ENCODE data around the gene LAMA3.
"Not testable (repeated sequence)": the region's sequence is repeated elsewhere in the genome, so short reads cannot be mapped to it uniquely, and the experiment has no call there.

DNA sequence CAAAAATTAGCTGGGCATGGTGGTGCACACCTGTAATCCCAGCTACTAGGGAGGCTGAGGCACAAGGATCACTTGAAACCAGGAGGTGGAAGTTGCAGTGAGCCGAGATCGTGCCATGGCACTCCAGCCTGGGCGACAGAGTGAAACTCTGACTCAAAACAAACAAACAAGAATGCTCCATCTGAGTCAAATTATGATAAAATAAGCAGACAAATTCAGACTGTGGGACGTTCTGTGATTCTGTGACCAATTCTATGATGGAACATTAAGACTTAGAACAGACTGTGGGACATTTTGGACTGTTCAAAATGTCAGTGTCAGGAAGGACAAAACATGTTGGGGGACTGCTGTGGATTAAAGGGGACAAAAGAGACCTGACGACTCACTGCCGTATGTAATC is 52.7 kb downstream of the LAMA3 start:
- TF ChIP-seq, protein P1, sequence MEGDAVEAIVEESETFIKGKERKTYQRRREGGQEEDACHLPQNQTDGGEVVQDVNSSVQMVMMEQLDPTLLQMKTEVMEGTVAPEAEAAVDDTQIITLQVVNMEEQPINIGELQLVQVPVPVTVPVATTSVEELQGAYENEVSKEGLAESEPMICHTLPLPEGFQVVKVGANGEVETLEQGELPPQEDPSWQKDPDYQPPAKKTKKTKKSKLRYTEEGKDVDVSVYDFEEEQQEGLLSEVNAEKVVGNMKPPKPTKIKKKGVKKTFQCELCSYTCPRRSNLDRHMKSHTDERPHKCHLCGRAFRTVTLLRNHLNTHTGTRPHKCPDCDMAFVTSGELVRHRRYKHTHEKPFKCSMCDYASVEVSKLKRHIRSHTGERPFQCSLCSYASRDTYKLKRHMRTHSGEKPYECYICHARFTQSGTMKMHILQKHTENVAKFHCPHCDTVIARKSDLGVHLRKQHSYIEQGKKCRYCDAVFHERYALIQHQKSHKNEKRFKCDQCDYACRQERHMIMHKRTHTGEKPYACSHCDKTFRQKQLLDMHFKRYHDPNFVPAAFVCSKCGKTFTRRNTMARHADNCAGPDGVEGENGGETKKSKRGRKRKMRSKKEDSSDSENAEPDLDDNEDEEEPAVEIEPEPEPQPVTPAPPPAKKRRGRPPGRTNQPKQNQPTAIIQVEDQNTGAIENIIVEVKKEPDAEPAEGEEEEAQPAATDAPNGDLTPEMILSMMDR (IDR thresholded peaks at IDR 0.05) = not testable (repeated sequence)
- TF ChIP-seq POLR2A (IDR thresholded peaks at IDR 0.05) = not testable (repeated sequence)

All from adrenal gland (tissue), 5 donors.